CD4-positive, alpha-beta T cell treated with Interleukin-15 for 4 hours (primary cell): Measurements from ENCODE around the gene TAF7.
"Not testable (repeated sequence)": the region's sequence is repeated elsewhere in the genome, so short reads cannot be mapped to it uniquely, and the experiment has no call there.

ENCODE experiments used
- DNase-seq: peaks from one replicate; pipeline ENCODE4 v3.0.0-alpha.2; 2020; ENCODE audit warnings: low spot score

Gene TAF7

DNA sequence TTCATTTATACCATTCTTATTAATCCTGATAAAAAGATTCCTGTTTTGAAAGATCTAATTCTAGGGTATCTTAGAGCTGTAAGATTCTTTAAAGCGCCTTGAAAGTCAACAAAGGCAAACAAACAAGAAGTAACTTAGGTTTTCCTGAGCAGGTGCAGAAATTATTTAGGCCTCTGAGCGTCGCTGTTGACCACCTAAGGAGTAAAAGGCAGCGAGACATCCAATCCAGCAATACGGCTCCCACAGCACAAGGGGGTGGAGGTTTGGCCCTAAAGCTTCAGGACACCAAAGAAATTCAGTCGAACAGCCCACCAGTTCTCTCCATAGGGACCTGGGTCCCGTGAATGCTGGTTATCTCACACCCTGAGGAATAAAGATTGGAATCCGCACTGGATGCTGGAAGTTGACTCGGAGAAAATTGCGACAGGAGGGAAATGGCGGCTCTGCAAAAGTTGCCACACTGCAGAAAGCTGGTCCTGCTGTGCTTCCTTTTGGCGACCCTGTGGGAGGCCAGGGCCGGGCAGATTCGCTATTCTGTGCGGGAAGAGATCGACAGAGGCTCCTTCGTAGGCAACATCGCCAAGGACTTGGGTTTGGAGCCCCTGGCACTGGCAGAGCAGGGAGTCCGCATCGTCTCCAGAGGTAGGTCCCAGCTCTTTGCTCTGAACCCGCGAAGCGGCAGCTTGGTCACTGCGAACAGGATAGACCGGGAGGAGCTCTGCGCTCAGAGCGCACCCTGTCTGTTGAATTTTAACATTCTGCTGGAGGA lies 18.1 kb upstream of the TAF7 start, which contains the start of gene PCDHGA2:
Gene PCDHGA2 (plus strand): TSS at position 223 of the 769 bp plus-strand sequence.
- no peak for DNase-seq

DNA sequence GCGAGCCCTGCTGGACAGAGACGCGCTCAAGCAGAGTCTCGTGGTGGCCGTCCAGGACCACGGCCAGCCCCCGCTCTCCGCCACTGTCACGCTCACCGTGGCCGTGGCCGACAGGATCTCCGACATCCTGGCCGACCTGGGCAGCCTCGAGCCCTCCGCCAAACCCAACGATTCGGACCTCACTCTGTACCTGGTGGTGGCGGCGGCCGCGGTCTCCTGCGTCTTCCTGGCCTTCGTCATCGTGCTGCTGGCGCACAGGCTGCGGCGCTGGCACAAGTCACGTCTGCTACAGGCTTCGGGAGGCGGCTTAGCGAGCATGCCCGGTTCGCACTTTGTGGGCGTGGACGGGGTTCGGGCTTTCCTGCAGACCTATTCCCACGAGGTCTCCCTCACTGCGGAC lies 12.0 kb upstream of the TAF7 start:
- not testable (repeated sequence) for DNase-seq

DNA sequence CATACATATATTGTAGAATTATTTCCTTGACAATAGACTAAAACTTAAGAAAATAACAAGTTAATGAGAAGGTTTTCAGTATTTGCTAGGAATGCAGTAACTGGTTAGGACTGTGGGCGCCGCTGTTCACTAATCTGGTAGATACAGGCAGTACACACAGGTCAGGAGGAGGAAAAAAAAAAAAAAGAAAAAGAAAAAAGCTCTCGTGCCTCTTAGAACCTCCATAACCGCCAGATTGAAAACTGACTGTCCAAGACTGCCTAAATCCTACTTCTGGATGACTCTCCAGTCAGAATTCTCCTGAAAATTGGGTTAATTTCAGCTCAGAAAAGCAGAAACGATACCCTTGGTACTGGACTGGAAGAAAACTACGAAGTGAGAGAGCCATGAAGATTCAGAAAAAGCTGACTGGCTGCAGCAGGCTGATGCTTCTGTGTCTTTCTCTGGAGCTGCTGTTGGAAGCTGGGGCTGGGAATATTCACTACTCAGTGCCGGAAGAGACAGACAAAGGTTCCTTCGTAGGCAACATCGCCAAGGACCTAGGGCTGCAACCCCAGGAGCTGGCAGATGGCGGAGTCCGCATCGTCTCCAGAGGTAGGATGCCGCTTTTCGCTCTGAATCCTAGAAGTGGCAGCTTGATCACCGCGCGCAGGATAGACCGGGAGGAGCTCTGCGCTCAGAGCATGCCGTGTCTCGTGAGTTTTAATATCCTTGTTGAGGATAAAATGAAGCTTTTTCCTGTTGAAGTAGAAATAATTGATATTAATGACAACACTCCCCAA lies 9.9 kb upstream of the TAF7 start, which contains the start of gene PCDHGA1:
Gene PCDHGA1 (plus strand): TSS at position 216 of the 782 bp plus-strand sequence.
- no peak for DNase-seq

DNA sequence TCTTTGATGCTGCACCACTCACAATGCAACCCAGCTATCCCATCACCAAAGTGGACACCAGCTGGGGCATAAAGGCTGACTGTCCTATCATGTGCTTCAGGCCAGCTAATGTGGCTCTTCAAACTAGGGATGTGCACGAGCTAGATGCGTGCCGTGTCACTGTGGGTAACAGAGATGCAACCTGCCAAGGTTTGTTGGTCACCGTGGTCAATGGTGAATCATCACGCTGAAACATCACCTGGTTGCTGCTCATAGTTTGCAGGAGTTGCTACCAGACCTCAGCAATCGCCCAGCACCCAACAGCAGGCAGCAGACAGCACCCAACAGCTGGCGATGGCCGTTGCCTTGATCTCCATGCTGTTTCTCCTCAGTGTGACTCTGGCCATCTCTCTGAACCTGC lies 7.6 kb upstream of the TAF7 start:
- no peak for DNase-seq

GRCh38 chr5:141326088-141326854 lies 5.7 kb upstream of the TAF7 start:
- peak; percentile 69 for DNase-seq

GRCh38 chr5:141322261-141322660 lies 1.7 kb upstream of the TAF7 start:
- DNase-seq, result no peak

GRCh38 chr5:141319699-141320098 lies 885 bp downstream of the TAF7 start:
- no peak for DNase-seq

DNA sequence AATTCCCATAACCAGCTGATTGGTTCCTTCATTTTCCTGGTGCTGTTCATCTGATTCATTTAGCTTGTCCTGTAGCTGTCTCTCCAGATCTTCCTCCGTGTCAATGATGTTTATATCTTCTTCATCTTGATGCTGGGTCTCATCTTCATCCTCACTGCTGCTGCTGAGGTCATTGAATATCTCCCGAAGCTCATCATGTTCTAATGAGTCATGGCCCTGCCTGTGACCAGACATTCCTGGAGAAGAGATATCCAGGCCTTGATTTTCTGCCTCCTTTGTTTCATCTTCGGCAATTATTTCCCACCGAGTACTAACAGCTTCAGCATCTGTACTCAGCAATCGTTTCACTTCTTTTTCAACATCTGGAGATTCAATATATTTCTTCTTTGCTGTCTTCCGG lies 1.4 kb downstream of the TAF7 start:
- no peak for DNase-seq

GRCh38 chr5:141316963-141317362 lies 3.6 kb downstream of the TAF7 start:
- not testable (repeated sequence) for DNase-seq

- DNase-seq, result no peak
Measured at GRCh38 chr5:141313711-141314110, 6.9 kb downstream of the TAF7 start.

GRCh38 chr5:141306630-141307029 lies 14.0 kb downstream of the TAF7 start:
- no peak for DNase-seq

- DNase-seq, result no peak
Measured at GRCh38 chr5:141303756-141304155, 16.8 kb downstream of the TAF7 start, which contains the start of gene SLC25A2. Gene SLC25A2, minus strand, starts transcription at chr5:141304049. Its CDS starts 184 bp downstream, at chr5:141303865.

DNA sequence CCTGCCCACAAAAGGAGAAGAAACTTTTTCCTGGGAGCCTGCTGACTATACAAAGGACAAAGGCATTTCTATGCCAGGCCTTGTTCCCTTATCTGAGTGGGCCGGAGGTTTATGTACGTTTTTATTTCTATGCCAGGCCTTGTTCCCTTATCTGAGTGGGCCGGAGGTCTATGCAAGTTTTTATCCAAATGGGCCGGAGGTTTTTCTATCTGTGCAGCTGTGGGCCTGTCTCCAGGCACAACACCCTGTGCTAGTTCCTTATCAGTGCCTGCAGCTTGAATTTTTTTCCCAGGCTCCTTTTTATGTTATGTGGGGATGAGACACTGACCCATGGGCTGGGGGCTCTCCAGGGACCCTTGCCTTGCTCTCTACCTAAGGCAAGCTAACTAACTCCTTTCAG lies 22.2 kb downstream of the TAF7 start:
- DNase-seq, result no peak

DNA sequence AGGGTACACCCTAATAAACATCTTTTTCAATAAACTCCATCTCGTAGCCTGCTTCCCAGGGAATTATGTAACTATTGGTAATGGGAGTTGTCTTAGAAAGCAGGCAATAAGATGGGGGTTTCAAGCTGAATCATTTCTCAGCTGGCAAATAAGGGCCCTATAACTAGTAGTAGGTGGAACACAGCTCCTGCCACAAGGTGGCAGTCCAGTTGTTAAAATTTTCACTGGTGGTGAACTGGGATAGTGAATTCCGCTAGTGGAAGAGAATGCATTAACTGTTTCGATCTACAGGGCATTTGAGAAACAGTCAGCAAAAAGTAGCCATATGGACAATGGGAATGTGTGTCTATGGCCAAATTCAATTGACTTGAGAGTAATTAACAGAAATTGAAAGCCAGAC lies 47.7 kb downstream of the TAF7 start:
- no peak for DNase-seq

GRCh38 chr5:141269195-141269594 lies 51.4 kb downstream of the TAF7 start:
- DNase-seq, result no peak
